ENCODE results near the gene RTRAF.

The RTRAF gene

GRCh38 chr14:51988221-51988620, 1.1 kb upstream of the RTRAF start:
- in situ Hi-C loops (cut with MboI; ENCODE audit: low pct_unique_long_range_greater_than_20kb, low sequenced_read_pairs) = no loop called here
- DNase-seq = no peak

GRCh38 chr14:51990488-51990887, 1.1 kb downstream of the RTRAF start:
- no peak for DNase-seq
- in situ Hi-C loops (cut with MboI; ENCODE audit: low pct_unique_long_range_greater_than_20kb, low sequenced_read_pairs) = no loop called here

GRCh38 chr14:51993285-51993920, 4.1 kb downstream of the RTRAF start:
- no peak for DNase-seq
- in situ Hi-C loops (cut with MboI; ENCODE audit: low pct_unique_long_range_greater_than_20kb, low sequenced_read_pairs) = no loop called here

- in situ Hi-C loops (cut with MboI; ENCODE audit: low pct_unique_long_range_greater_than_20kb, low sequenced_read_pairs) = no loop called here
- DNase-seq = no peak
These were observed 6.9 kb downstream of the RTRAF start for GRCh38 chr14:51996148-51996746.

DNA sequence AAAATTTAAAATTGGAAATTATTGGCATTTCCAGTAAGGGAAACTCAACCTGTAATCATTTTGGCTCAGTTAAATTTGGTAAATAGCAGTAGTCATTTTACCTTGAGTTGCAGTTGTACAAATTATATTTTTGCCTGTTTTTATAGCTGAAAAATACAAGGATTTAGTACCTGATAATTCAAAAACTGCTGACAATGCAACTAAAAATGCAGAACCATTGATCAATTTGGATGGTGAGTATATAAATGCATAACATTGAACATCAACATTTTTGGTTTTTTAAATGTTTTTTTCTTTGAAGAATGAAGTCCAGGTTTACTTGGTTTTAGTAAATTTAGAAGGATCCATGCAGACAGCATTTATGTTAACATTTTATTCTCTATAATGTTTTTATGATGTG, 9.0 kb downstream of the RTRAF start:
- DNase-seq = no peak
- in situ Hi-C loops (cut with MboI; ENCODE audit: low pct_unique_long_range_greater_than_20kb, low sequenced_read_pairs) = no loop called here

DNA sequence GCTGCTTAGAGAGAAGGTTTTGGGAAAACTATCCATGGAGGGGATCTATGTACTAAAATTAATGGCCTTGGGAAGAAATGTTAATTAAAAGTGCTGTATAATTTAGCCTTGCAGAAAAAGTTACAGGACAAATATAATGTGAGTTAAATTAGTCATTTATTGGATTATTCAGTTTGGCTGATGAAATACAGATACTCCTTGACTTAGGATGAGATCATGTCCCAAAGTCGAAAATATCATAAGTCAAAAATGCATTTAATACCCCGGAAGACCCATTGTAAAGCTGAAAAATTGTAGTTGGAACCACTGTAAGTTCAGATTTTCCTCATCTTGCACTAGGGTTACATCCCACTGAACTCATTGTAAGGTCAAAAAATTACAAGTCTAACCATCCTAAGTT, 9.7 kb downstream of the RTRAF start:
- in situ Hi-C loops (cut with MboI; ENCODE audit: low pct_unique_long_range_greater_than_20kb, low sequenced_read_pairs) = no loop called here
- no peak for DNase-seq

GRCh38 chr14:52000019-52000582, 10.8 kb downstream of the RTRAF start:
- DNase-seq = no peak
- in situ Hi-C loops (cut with MboI; ENCODE audit: low pct_unique_long_range_greater_than_20kb, low sequenced_read_pairs) = no loop called here

- in situ Hi-C loops (cut with MboI; ENCODE audit: low pct_unique_long_range_greater_than_20kb, low sequenced_read_pairs) = no loop called here
- DNase-seq = no peak
These were observed 11.3 kb downstream of the RTRAF start for GRCh38 chr14:52000696-52001095.

DNA sequence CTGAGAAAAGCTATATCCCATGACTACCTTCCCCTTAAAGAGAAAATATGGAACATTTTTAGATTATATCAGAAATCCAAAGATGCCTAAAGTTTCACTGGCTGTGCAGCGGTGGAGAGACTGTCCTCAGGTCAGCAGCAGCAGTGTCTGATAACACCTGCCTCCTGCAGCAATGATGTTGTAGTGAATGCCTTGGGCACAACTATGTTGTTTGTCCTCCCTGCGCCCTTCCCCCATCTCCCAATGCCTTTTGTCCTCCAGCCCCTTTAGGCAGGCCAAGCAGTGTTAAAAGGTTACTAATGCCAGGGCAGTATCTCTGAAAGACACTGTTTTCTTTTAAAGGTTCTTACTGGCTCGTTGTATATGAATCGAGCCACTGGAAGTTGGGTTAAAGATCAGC, 13.2 kb downstream of the RTRAF start:
- in situ Hi-C loops (cut with MboI; ENCODE audit: low pct_unique_long_range_greater_than_20kb, low sequenced_read_pairs) = no loop called here
- no peak for DNase-seq

DNA sequence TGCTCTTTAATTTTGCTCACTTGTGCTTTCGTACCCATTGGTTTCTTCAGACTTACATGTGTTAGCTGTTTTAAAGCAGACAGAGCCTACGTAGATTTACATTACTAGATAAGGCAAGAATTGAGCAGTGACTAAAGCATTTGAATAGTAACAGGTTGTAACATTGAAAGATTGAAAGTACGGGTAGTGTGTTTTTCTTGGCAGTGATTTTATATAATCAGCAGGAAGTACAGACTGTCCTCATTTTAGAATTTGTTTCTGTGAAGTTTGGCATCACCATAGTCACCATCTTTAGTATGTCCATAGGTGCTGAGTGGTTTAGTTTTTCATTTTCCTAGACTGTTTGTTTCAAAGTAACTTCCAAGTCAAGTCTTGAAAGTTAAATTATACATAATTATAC, 14.0 kb downstream of the RTRAF start:
- no peak for DNase-seq
- in situ Hi-C loops (cut with MboI; ENCODE audit: low pct_unique_long_range_greater_than_20kb, low sequenced_read_pairs) = no loop called here

GRCh38 chr14:52005625-52006024, 16.3 kb downstream of the RTRAF start:
- in situ Hi-C loops (cut with MboI; ENCODE audit: low pct_unique_long_range_greater_than_20kb, low sequenced_read_pairs) = no loop called here

DNA sequence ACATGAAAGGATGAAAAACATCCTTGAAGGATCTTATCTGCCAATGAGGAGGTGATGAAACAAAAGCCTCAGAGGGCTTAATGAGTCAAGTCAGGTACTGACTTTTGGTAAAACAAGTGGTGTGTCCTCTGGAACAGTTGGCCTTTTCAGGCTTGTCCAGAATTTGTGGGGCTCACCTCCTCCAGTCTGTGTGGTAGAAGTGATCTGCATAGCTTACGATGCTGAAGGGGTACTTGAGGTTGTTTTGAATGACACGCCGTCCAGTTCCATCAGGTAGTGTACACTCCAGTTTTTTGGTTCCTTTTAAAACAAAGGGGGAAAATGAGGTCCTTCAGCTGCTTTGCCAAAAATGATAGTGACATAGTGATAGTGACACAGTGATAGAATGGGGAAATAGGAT, 17.0 kb downstream of the RTRAF start:
- DNase-seq = no peak
- in situ Hi-C loops (cut with MboI; ENCODE audit: low pct_unique_long_range_greater_than_20kb, low sequenced_read_pairs) = no loop called here

More at GRCh38 chr14:52005625-52006024, 16.3 kb downstream of the RTRAF start:
- no peak for DNase-seq

GRCh38 chr14:52007211-52007610, 17.9 kb downstream of the RTRAF start:
- in situ Hi-C loops (cut with MboI; ENCODE audit: low pct_unique_long_range_greater_than_20kb, low sequenced_read_pairs) = no loop called here
- DNase-seq = no peak

- no peak for DNase-seq
- in situ Hi-C loops (cut with MboI; ENCODE audit: low pct_unique_long_range_greater_than_20kb, low sequenced_read_pairs) = no loop called here
These were observed 18.3 kb downstream of the RTRAF start for GRCh38 chr14:52007637-52008036.

DNA sequence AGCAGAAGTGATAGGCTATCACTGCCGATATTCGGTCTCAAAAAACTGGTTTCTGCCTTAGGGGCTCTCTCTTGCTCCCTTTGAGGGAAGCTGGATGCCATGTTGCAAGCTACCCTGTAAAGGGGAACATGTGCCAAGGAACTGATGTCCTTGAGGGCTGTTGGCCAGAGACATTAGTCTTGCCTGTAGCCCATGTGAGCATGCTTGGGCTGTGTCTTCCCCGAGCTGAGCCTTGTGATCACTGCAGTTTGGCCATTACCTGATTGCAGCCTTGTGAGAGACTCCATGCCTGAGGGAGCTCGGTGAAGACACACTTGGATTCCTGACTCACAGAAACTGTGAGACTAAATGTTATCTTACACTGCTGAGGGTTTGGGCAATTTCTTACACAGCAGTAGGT, 18.8 kb downstream of the RTRAF start:
- DNase-seq = no peak
- in situ Hi-C loops (cut with MboI; ENCODE audit: low pct_unique_long_range_greater_than_20kb, low sequenced_read_pairs) = no loop called here

DNA sequence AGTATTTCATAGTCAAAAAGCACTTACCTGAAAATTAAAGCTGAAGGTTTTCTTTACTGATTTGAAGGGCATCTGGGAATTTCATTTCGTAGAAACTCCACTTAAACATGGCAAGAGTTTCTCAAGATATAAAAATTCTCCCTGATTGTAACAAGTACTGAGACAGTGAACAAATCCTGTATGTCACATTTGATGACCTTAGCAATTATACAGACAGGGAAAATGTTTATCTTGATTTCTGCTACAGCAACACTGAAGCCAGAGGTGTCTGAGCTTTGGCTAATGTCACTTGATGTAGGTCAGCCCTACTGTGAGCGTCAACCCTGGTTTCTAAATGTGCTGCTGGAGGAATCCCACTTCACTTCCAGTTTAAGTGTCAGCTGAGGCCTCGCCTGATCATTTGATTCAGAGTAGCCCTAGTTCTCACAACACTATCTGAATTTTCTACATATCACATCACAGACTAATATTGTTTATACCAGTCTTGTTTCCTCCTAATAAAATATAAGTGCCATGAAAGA, 20.9 kb downstream of the RTRAF start:
- DNase-seq = no peak
- in situ Hi-C loops (cut with MboI; ENCODE audit: low pct_unique_long_range_greater_than_20kb, low sequenced_read_pairs) = no loop called here

- no peak for DNase-seq
- in situ Hi-C loops (cut with MboI; ENCODE audit: low pct_unique_long_range_greater_than_20kb, low sequenced_read_pairs) = no loop called here
These were observed 22.2 kb downstream of the RTRAF start for GRCh38 chr14:52011523-52011922.

GRCh38 chr14:52012635-52013034, 23.3 kb downstream of the RTRAF start:
- no peak for DNase-seq
- in situ Hi-C loops (cut with MboI; ENCODE audit: low pct_unique_long_range_greater_than_20kb, low sequenced_read_pairs) = no loop called here

GRCh38 chr14:52013984-52014600, 24.7 kb downstream of the RTRAF start:
- in situ Hi-C loops (cut with MboI; ENCODE audit: low pct_unique_long_range_greater_than_20kb, low sequenced_read_pairs) = no loop called here
- DNase-seq = peak; percentile 32

DNA sequence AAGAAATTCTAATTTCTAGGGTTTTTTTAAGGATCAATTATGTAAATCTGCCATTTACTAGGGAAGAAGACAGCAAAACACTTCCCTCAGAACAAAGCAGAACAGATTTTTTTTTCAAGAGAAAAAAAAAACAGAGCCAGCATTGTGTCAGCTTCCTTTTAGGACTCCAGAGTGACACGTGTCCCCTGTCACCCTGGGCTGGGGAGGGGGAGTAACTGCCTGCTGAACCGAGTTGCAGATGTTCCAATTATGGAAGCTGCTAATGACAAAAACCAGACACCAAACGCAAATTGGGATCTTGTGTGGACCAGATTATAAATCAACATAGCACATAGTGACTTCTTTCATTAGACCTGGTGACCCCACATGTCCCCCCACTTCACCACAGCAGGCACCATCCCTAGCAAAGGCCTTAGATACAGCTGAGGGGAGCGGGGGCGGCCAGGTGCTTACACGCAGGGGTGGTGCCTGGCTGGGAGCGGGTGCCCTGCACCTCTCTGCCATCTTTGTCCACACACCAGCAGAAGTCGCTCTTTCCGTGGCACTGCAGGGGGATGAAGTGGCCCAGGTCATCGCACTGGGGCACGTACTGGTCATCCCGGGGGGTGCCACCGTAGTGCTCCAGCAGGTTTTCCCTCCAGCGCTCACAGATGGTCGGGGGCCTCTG, 25.4 kb downstream of the RTRAF start:
- DNase-seq = no peak
- in situ Hi-C loops (cut with MboI; ENCODE audit: low pct_unique_long_range_greater_than_20kb, low sequenced_read_pairs) = no loop called here
